HFF-Myc (cell line): Measurements from ENCODE around the gene ST3GAL2.

ENCODE experiments used
- DNase-seq: peaks from one replicate; pipeline ENCODE4 v3.0.0-alpha.2; 2011; ENCODE audit warnings: low read depth; ENCODE audit errors: extremely low read depth
- H3K4me3 ChIP-seq: replicated peaks from 2 replicates; pipeline ENCODE4 v1.5.1; 2011; ENCODE audit warnings: low read depth, mild to moderate bottlenecking, control low read depth, low read length
- CTCF ChIP-seq: IDR thresholded peaks from 2 replicates; pipeline ENCODE4 v1.5.1; 2012; ENCODE audit warnings: mild to moderate bottlenecking, low read depth, low read length, control low read depth; ENCODE audit errors: missing control alignments

Gene ST3GAL2

GRCh38 chr16:70429888-70430666 is 8.8 kb downstream of the ST3GAL2 start:
- no peak for TF ChIP-seq CTCF
- H3K4me3 ChIP-seq = no peak overlapping the region
- DNase-seq = no peak

- peak; percentile 68 for DNase-seq
- H3K4me3 ChIP-seq = no peak overlapping the region
Measured at GRCh38 chr16:70428178-70428998, 10.5 kb downstream of the ST3GAL2 start.

DNA sequence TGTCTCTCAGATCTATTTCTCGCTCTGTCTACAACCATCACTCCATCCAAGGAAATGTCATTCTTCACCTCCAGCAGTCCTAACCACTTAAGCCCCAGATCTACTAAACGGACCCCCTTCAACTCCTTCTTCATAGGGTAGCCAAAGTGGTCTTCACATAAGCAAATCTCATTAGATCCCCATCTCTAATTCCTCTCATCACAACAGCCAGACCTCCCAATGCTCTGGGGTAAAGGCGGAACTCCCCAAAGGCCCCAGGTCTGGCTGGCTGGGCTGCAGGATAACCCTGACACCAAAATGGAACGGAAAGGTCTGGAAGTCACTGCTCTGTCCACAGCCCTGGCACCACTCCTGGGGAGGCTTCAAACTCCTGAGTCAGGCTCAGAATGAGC is 11.1 kb downstream of the ST3GAL2 start:
- TF ChIP-seq CTCF = no peak
- no peak for DNase-seq
- no peak overlapping the region for H3K4me3 ChIP-seq

More at GRCh38 chr16:70428178-70428998, 10.5 kb downstream of the ST3GAL2 start:
- no peak for TF ChIP-seq CTCF

- DNase-seq = no peak
- H3K4me3 ChIP-seq = no peak overlapping the region
- TF ChIP-seq CTCF = no peak
Measured at GRCh38 chr16:70422543-70422942, 16.4 kb downstream of the ST3GAL2 start.

- no peak overlapping the region for H3K4me3 ChIP-seq
- no peak for DNase-seq
- no peak for TF ChIP-seq CTCF
Measured at GRCh38 chr16:70421473-70422311, 17.2 kb downstream of the ST3GAL2 start.

DNA sequence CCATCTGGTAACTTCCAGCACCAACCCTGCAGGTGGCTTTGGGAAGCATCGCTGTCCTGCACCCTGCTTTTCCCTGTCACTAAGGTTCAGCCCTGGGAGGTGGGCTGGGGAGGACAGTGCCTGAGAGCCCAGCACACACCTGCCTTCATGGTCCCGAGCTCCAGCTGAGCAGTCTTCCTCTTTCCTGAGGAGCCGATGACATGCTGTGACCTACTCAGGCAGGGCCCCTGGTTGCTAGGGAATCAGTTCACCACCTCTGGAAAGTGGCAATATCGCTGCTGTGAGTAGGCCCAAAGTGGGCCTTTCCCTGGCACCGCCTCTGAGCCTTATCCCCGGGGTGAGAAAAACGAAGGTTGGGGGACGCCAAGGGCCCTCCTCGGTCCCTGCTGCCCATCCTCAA is 17.9 kb downstream of the ST3GAL2 start:
- DNase-seq = no peak
- no peak for TF ChIP-seq CTCF
- H3K4me3 ChIP-seq = no peak overlapping the region
